Measurements from ENCODE around the gene RTN4RL1.
"Not testable (repeated sequence)": the region's sequence is repeated elsewhere in the genome, so short reads cannot be mapped to it uniquely, and the experiment has no call there.

The RTN4RL1 gene

GRCh38 chr17:2025622-2026309 is 632 bp upstream of the RTN4RL1 start:
- no peak for DNase-seq (ENCODE audit: low read depth)

- no peak for DNase-seq (ENCODE audit: low read depth)
Observed at GRCh38 chr17:2024572-2025219, 438 bp downstream of the RTN4RL1 start.

- DNase-seq (ENCODE audit: low read depth), result no peak
Observed at GRCh38 chr17:2023692-2024571, 1.2 kb downstream of the RTN4RL1 start.

GRCh38 chr17:2023256-2023655 is 1.9 kb downstream of the RTN4RL1 start:
- no peak for DNase-seq (ENCODE audit: low read depth)

- no peak for DNase-seq (ENCODE audit: low read depth)
Observed at GRCh38 chr17:2022647-2023240, 2.4 kb downstream of the RTN4RL1 start.

GRCh38 chr17:2020721-2021120 is 4.4 kb downstream of the RTN4RL1 start:
- DNase-seq (ENCODE audit: low read depth), result no peak

- DNase-seq (ENCODE audit: low read depth), result no peak
Observed at GRCh38 chr17:2019723-2020122, 5.4 kb downstream of the RTN4RL1 start.

GRCh38 chr17:2018716-2019510 is 6.2 kb downstream of the RTN4RL1 start:
- DNase-seq (ENCODE audit: low read depth), result no peak

- DNase-seq (ENCODE audit: low read depth), result no peak
Observed at GRCh38 chr17:2017274-2017941, 7.7 kb downstream of the RTN4RL1 start.

- DNase-seq (ENCODE audit: low read depth), result no peak
Observed at GRCh38 chr17:2016494-2016893, 8.6 kb downstream of the RTN4RL1 start.

- no peak for DNase-seq (ENCODE audit: low read depth)
Observed at GRCh38 chr17:2015314-2015713, 9.8 kb downstream of the RTN4RL1 start.

GRCh38 chr17:2013994-2014317 is 11.2 kb downstream of the RTN4RL1 start:
- DNase-seq (ENCODE audit: low read depth), result no peak

GRCh38 chr17:2013220-2013993 is 11.7 kb downstream of the RTN4RL1 start:
- DNase-seq (ENCODE audit: low read depth), result not testable (repeated sequence)

- no peak for DNase-seq (ENCODE audit: low read depth)
Observed at GRCh38 chr17:2012499-2012898, 12.6 kb downstream of the RTN4RL1 start.

- DNase-seq (ENCODE audit: low read depth), result no peak
Observed at GRCh38 chr17:2011411-2012371, 13.4 kb downstream of the RTN4RL1 start.

GRCh38 chr17:2009737-2010136 is 15.4 kb downstream of the RTN4RL1 start:
- DNase-seq (ENCODE audit: low read depth), result no peak

- DNase-seq (ENCODE audit: low read depth), result no peak
Observed at GRCh38 chr17:2008332-2009126, 16.6 kb downstream of the RTN4RL1 start.

GRCh38 chr17:2004435-2004952 is 20.6 kb downstream of the RTN4RL1 start:
- no peak for DNase-seq (ENCODE audit: low read depth)

Measured in stimulated activated CD8-positive, alpha-beta memory T cell treated with anti-CD3 and anti-CD28 coated beads, Interleukin-15, amount 100 ng/mL, for 1 hour (primary cell).